GM18909 (cell line): Measurements from ENCODE around the gene ALDH1L1.
"Not testable (repeated sequence)": the region's sequence is repeated elsewhere in the genome, so short reads cannot be mapped to it uniquely, and the experiment has no call there.

Source experiments
- ATAC-seq: cut with Tn5 transposase; IDR thresholded peaks from one replicate; pipeline ENCODE4 v1.9.1; 2021; ENCODE audit warnings: mild to moderate bottlenecking; ENCODE audit not compliant: unreplicated experiment, poor library complexity

ALDH1L1 gene

DNA sequence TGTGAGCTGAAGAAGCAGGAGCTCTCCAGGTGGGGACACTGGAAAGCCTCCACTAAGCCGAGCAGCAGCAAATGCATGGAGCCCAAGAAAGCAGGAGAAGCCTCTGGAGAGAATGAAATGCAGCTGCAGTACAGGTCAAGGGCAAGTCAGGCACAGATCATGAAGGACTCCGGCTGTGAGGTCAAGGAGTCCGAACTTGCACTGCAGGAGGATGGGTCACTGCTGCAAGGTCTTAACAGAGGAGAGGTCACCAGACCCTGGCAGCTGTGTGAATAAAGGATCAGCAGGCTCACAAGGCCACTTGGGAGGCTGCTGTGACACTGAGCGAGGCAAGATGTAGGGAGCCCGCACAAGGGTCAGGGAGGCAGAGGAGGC lies 71.7 kb downstream of the ALDH1L1 start:
- no peak for ATAC-seq

DNA sequence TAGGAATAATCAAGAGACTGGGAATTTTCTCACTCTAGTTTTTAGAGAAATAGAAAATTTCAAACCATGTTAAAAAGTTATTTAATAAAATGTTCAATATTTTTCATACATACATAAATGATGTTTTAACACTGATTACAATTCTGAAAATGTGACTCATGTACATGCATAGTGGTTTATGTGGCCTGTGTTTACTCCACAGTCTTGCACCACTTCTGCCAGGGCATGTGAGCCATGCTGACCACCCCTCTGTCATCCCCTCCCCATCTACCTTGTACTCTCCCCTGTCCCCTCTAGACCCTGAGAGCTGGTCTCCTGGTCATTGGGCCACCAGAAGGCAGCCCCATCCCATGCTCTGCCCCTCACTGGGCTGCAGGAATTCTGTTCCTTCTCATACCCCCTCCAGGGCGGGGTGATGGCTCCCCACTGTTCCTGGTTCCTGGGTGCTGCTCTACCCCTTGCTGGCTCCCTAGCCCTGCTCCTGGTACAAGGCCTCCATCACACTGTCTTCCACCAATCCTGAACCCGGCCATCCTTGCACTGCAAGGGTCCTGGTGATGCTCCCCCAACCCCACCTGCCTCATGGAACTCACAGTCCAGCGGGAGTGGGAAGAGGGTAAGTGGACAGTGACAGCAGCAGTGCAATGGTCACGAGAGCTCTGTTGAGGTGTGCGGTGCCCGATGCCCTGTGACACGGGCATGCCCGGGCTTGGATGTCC lies 72.3 kb downstream of the ALDH1L1 start:
- ATAC-seq = no peak

- no peak for ATAC-seq
Observed at GRCh38 chr3:126107203-126107939, 73.0 kb downstream of the ALDH1L1 start.

DNA sequence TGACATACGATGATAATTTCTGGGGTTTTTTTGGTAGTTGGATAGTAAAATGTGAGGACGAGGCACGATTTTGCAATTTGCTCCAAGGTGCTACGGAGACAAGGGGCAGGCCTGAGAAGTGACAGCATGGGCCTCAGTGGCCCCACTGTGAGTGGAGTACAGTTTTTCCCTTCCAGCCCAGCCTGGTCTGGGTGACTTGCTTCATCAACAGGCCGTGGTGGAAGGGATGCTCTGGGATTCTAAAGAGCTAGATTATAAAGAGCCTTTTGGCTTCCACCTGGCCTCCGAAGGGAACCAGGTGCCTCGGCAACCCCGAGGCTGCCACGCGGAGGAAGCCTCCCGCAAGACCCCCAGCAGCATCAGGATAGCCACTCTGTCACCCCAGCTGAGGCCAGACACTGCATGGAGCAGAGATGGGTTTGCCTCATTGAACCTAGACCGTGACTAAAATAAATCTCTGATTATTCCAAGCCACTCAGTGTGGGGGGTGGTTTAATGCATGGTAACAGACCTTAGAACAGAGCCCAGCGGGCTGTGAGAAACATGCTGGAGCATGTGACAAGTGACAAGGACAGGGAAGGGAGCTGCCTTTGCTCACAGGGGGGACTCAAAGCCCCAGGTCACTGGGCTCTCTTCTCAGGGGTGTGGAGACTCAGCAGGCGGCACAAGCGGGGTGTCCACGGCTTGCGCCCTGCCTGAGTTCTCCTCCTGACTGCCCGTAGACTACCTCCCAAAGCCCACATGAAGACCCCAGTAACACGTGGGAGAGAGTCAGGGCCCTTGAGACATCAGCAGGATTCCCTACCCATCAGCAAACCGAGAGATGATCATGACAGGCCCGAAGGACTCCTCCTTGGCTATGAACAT lies 73.8 kb downstream of the ALDH1L1 start:
- ATAC-seq = no peak

DNA sequence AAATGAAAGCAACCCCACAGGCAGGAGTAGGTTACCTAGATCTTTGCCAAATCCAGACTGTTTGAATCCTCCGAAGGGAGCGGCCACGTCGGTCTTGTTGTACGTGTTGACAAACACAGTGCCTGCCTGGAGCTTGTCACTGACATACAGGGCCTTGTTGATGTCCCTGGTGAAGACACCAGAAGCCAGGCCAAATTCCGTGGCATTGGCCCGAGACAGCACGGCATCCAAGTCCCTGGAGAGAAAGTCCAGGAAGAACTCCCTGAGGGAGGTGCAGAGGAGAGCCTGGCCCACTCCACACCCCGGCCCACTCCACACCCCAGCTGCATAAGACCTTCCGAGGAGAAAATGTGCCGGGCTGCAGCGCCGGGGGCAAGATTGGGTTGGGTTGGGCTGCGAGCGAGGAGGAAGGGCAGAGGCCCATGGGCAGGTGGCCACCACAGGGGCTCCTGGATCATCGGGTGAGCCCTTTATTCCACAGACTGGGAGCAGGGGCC lies 74.6 kb downstream of the ALDH1L1 start:
- ATAC-seq = no peak

- no peak for ATAC-seq
Observed at GRCh38 chr3:126104742-126105605, 75.4 kb downstream of the ALDH1L1 start.

DNA sequence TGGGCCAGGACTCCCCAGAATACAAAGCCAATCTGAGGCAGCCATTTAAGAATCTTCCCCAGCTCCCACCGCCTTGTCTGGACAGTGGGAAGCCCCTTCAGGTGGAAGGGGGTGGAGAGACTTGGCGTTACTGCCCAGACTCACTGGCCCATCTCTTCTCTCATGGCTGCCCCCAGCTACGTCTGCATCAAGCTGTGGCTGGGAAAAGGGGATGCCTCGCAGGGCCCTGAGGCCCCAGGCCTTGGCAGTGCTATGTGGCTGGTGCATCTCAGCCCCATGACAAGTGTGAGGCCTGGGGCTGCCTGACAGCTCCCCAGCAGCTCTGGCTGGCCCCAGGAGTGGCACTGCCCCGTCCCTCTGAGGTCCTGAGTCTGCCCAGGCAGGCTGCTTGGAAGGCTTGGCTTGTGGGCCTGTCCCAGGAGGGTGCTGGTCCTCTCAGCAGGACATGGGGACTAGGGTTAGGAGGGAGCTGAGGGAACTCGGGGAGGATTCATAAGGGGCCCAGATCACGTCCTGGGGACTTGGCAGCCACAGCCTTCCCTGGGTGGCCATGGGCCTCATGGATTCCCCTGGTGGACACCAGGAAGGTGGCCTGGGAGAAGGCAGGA lies 76.3 kb downstream of the ALDH1L1 start:
- ATAC-seq = no peak

GRCh38 chr3:126103121-126104027 lies 77.0 kb downstream of the ALDH1L1 start:
- ATAC-seq = no peak

DNA sequence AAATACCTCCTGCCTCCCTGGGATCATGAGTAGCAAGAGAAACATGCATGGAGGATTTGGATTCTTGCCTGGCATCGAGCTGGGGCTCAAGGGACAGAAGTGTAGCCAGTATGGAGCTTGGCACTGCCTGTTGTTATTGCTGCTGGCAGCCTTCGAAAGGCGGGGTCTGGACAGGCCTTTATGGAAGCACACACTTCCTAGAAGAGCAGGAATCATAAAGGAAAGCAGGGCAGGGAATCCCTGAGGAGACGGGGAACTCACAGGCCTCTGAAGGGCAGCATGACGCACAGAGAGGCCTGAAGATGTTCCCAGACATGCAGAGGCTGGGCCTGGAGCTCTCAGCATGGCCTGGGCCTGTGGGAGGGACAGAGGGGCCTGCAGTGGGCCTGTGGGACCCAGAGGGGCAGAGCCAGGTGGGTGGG lies 77.8 kb downstream of the ALDH1L1 start:
- ATAC-seq = no peak

DNA sequence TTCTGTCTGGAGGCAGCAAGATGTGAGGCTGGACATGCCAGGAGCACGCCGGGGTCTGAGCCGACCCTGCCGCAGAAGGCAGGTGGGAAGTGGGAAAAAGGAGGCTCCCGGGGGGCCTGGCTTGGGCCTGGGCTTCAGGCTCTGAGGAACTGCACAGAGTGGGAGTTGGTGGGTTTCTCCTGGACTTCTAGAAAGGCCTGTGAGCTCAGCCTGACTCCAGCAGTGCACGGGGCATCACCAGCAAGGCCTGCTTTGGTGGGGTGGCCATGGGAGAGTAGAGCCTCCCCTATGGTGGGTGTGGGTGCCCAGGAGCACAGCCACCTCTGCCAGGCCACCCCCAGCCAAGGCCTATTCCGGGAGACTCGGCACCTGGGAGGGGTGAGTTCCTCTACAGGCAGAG lies 78.4 kb downstream of the ALDH1L1 start:
- ATAC-seq = no peak

DNA sequence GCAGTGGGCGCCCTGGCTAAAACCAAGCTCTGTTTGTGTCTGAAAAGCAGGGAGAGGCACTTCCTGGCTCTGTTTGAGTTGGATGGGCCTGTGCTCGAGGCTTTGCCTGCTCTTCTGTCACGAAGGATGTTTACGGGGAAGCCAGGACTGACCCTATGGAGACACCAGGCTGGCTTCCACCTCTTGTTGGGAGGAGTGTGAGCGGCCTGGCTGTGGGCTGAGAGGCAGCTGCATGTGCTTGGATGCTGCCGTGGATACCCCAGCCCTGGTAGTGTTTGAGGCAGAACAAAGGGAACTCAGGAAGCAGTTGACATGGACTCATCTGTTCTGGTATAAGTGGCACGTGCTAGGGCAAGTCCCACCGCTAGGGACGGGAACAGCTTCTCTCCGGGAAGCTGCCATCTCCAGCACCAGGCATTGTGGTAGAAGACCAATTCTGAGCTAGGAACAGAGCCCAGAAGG lies 78.8 kb downstream of the ALDH1L1 start:
- ATAC-seq = no peak

- no peak for ATAC-seq
Observed at GRCh38 chr3:126100634-126101301, 79.6 kb downstream of the ALDH1L1 start.

GRCh38 chr3:126100269-126100633 lies 80.1 kb downstream of the ALDH1L1 start:
- ATAC-seq = no peak

DNA sequence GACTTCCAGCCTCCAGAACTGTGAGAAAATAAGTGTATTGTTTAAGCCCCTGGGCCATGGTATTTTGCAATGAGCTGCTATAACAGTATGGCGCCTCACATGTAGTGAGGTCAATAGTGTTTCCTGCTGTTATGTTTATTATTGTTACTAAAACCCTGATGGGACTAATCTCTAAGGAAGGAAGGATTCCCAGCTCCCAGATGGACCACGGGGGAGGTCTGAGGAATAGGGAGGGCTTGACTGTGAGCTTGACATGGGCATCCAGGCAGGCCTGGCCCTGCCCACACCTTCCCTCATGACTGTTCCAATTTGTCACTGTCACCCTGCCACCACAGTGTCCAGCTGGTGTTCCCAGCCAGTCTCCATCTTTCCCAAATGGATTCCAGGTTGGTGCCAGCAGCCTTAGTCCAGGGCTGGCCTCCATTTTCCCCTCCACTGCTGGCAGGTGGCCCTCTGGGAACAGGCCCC lies 82.0 kb downstream of the ALDH1L1 start:
- ATAC-seq = no peak

DNA sequence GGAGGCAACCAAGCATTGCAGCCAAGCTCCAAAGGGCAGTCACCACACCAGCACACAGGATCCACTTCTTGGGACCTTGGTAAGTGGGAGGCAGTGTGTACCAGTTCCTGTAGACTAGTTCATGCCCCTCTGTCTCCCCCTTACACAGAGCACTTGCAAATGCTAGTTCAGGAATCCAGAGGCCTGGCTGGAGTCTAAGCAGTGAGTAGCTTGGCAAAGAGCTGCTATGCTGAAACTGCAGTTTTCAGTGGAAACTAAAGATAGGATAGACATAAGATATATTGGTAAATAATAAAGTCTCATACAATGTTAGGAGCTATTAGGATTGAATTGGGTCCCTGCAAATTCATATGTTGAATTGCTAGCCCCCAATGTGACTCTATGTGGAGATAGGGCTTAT lies 82.6 kb downstream of the ALDH1L1 start:
- ATAC-seq = no peak

GRCh38 chr3:126096274-126096673 lies 84.1 kb downstream of the ALDH1L1 start:
- not testable (repeated sequence) for ATAC-seq

- not testable (repeated sequence) for ATAC-seq
Observed at GRCh38 chr3:126092128-126092527, 88.3 kb downstream of the ALDH1L1 start.
